Liver (tissue), 9 donors: ENCODE measurements around the gene DNAH6. TPM values are rescaled to one million over a fixed set of nuclear protein-coding genes. Genes with fewer than 3 reads are reported as not detected.

Experiments
- DNase-seq: peaks from one replicate; pipeline ENCODE4 v3.0.0-alpha.2; 2017; ENCODE audit warnings: low spot score
- H3K27ac ChIP-seq, 2 donors: one replicate each; pipeline ENCODE4 v1.7.0; 2013; ENCODE audit warnings: inconsistent platforms in 2 of 2, low read length in 2 of 2, control low read depth in 1 of 2, low read depth in 1 of 2, mild to moderate bottlenecking in 1 of 2
- H3K27me3 ChIP-seq, 4 donors: one replicate each; pipeline versions ENCODE4 v1.6.1 to v1.7.0; 2013; ENCODE audit warnings: low read length in 3 of 4, inconsistent platforms in 1 of 4, mild to moderate bottlenecking in 1 of 4, moderate library complexity in 1 of 4; ENCODE audit not compliant: control insufficient read depth in 4 of 4, insufficient read depth in 4 of 4
- H3K36me3 ChIP-seq, 4 donors: one replicate each; pipeline versions ENCODE4 v1.6.1 to v1.7.0; 2013; ENCODE audit warnings: low read length in 3 of 4, mild to moderate bottlenecking in 3 of 4, low read depth in 1 of 4, moderate library complexity in 1 of 4; ENCODE audit not compliant: control insufficient read depth in 4 of 4, insufficient read depth in 3 of 4
- H3K4me1 ChIP-seq, 4 donors: one replicate each; pipeline versions ENCODE4 v1.6.1 to v1.7.0; 2013; ENCODE audit warnings: low read length in 3 of 4, mild to moderate bottlenecking in 3 of 4, moderate library complexity in 1 of 4; ENCODE audit not compliant: control insufficient read depth in 4 of 4, insufficient read depth in 4 of 4
- H3K4me3 ChIP-seq, 3 donors: one replicate each; pipeline versions ENCODE4 v1.6.1 to v1.7.0; 2013; ENCODE audit warnings: low read length in 3 of 3, control low read depth in 1 of 3, low read depth in 1 of 3, mild to moderate bottlenecking in 1 of 3
- H3K9ac ChIP-seq, 2 donors: one replicate each; pipeline ENCODE4 v1.7.0; 2013; ENCODE audit warnings: low read length in 2 of 2, mild to moderate bottlenecking in 2 of 2, moderate library complexity in 2 of 2, control low read depth in 1 of 2, low read depth in 1 of 2
- H3K9me3 ChIP-seq, 4 donors: one replicate each; pipeline versions ENCODE4 v1.6.1 to v1.7.0; 2013; ENCODE audit warnings: low read length in 3 of 4; ENCODE audit not compliant: control insufficient read depth in 4 of 4
- EGR1 ChIP-seq, 2 donors: IDR thresholded peaks; 2 replicates each; pipeline ENCODE4 v1.6.1; 2016 to 2018; ENCODE audit warnings: antibody characterized with exemption in 2 of 2, low read depth in 2 of 2
- FOXA1 ChIP-seq: IDR thresholded peaks from 2 replicates; pipeline ENCODE4 v1.6.1; 2016; ENCODE audit warnings: antibody characterized with exemption
- FOXA2 ChIP-seq: IDR thresholded peaks from 2 replicates; pipeline ENCODE4 v1.6.1; 2016; ENCODE audit warnings: antibody characterized with exemption
- GABPA ChIP-seq, 2 donors: IDR thresholded peaks in 1 of 2; conservative IDR thresholded peaks in 1 of 2; 2 replicates each; pipeline ENCODE4 v1.6.1; 2016; ENCODE audit warnings: antibody characterized with exemption in 2 of 2, mild to moderate bottlenecking in 1 of 2, moderate library complexity in 1 of 2
- HNF4A ChIP-seq, 2 donors: conservative IDR thresholded peaks; 2 replicates each; pipeline ENCODE4 v1.6.1; 2016; ENCODE audit warnings: antibody characterized with exemption in 2 of 2, mild to moderate bottlenecking in 2 of 2
- HNF4G ChIP-seq: IDR thresholded peaks from 2 replicates; pipeline ENCODE4 v1.6.1; 2016; ENCODE audit warnings: antibody characterized with exemption
- JUND ChIP-seq, 2 donors: IDR thresholded peaks; 2 replicates each; pipeline ENCODE4 v1.6.1; 2016; ENCODE audit warnings: antibody characterized with exemption in 2 of 2
- NR2F2 ChIP-seq: IDR thresholded peaks from 2 replicates; pipeline ENCODE4 v1.6.1; 2016; ENCODE audit warnings: antibody characterized with exemption
- RAD21 ChIP-seq, 2 donors: IDR thresholded peaks; 2 replicates each; pipeline ENCODE4 v1.6.1; 2016; ENCODE audit warnings: antibody characterized with exemption in 2 of 2, mild to moderate bottlenecking in 2 of 2
- RXRA ChIP-seq, 2 donors: IDR thresholded peaks; 2 replicates each; pipeline ENCODE4 v1.6.1; 2017 to 2018; ENCODE audit warnings: antibody characterized with exemption in 2 of 2, mild to moderate bottlenecking in 1 of 2
- SP1 ChIP-seq: IDR thresholded peaks from 2 replicates; pipeline ENCODE4 v1.6.1; 2018; ENCODE audit warnings: antibody characterized with exemption, mild to moderate bottlenecking
- TAF1 ChIP-seq: conservative IDR thresholded peaks from 2 replicates; pipeline ENCODE4 v1.6.1; 2016; ENCODE audit warnings: antibody characterized with exemption, mild to moderate bottlenecking
- WGBS: extraction: QIAGEN DNeasy Blood & Tissue Kit; methylation state at CpG from one replicate; pipeline ENCODE4 v1.1.7; 2013; 5-methylcytosine and 5-hydroxymethylcytosine counted together
- polyA plus RNA-seq, 2 donors: library from polyadenylated mRNA; stranded (reverse) in 1 of 2; unstranded in 1 of 2; fragments of 200-250 nt in 1 of 2; fragments of >200 nt in 1 of 2; fragmentation: Nextera tagmentation in 1 of 2; extraction: Ambion mirVana in 1 of 2; gene quantifications; one replicate each; pipeline versions ENCODE4 v1.2.1 to v1.2.3, GENCODE V29; 2013 to 2015
- total RNA-seq, 2 donors: library from RNA; depleted of rRNA; stranded (reverse); fragments of >200 nt; gene quantifications; one replicate each; pipeline ENCODE4 v1.2.3, GENCODE V29; 2014
- TF ChIP-seq, protein P1 (sequence below): IDR thresholded peaks from 2 replicates; pipeline ENCODE4 v1.6.1; 2016; ENCODE audit warnings: antibody characterized with exemption
- TF ChIP-seq, protein P2 (sequence below): IDR thresholded peaks from 2 replicates; pipeline ENCODE4 v1.6.1; 2016; ENCODE audit warnings: antibody characterized with exemption, mild to moderate bottlenecking
- TF ChIP-seq, protein P3 (sequence below): IDR thresholded peaks from 2 replicates; pipeline ENCODE4 v1.6.1; 2016; ENCODE audit warnings: antibody characterized with exemption
- TF ChIP-seq, protein P4 (sequence below): fragments of 150-350 bp; IDR thresholded peaks from 2 replicates; pipeline ENCODE4 v1.5.1; 2017; ENCODE audit warnings: improper control_type of control experiment, low read depth, low read length; ENCODE audit not compliant: missing input control
- donor health status: healthy.
- donor health status: healthy.
- donor health status: healthy.
- donor health status: healthy.
- donor health status: healthy.

Gene DNAH6
- total and polyA plus RNA-seq, 4 donors = 0.32 to 1.6 (median 0.59) TPM

DNA sequence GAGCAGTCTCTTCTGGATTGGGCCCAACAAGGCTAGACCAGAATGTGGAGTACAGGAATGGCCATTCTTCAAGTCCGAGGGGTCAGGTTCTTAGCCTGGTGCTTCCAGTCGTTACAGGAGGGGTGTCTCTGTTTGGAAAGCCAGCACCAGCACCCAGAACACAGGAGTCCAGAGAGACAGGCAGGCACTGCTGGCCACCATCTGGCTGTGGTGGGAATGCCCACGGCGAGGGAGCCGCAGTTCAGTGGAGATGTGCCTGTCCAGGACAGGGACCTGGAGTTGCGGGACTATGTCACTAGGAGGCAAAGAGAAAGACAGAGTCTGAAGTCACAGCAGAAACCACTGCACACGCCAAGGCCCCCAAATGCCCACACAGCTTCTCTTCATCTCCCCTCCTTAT, 305.5 kb downstream of the DNAH6 start:
- Histone ChIP-seq H3K9ac (no peak overlapping the region), H3K36me3 (no peaks in the 10 kb centered on the region), H3K27ac (no peak overlapping the region), H3K4me3 (no peak overlapping the region), H3K27me3 (no peaks in the 10 kb centered on the region), H3K9me3 (no peaks in the 10 kb centered on the region), H3K4me1 (no peaks in the 10 kb centered on the region)
- no peak for DNase-seq
- TF ChIP-seq FOXA1 (no peak), NR2F2 (no peak), RXRA (IDR thresholded peaks at IDR 0.05) (no peak), EGR1 (IDR thresholded peaks at IDR 0.05; ENCODE audit: low read depth in 2 of 2) (no peak), GABPA (IDR thresholded peaks at IDR 0.05 in 1 of 2, conservative IDR thresholded peaks at IDR 0.05 in 1 of 2) (no peak), HNF4G (no peak), FOXA2 (no peak), RAD21 (IDR thresholded peaks at IDR 0.05) (no peak), SP1 (no peak), HNF4A (conservative IDR thresholded peaks at IDR 0.05) (no peak), TAF1 (no peak), JUND (IDR thresholded peaks at IDR 0.05) (no peak)
- TF ChIP-seq, protein P1, sequence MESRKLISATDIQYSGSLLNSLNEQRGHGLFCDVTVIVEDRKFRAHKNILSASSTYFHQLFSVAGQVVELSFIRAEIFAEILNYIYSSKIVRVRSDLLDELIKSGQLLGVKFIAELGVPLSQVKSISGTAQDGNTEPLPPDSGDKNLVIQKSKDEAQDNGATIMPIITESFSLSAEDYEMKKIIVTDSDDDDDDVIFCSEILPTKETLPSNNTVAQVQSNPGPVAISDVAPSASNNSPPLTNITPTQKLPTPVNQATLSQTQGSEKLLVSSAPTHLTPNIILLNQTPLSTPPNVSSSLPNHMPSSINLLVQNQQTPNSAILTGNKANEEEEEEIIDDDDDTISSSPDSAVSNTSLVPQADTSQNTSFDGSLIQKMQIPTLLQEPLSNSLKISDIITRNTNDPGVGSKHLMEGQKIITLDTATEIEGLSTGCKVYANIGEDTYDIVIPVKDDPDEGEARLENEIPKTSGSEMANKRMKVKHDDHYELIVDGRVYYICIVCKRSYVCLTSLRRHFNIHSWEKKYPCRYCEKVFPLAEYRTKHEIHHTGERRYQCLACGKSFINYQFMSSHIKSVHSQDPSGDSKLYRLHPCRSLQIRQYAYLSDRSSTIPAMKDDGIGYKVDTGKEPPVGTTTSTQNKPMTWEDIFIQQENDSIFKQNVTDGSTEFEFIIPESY = no peak
- TF ChIP-seq, protein P2, sequence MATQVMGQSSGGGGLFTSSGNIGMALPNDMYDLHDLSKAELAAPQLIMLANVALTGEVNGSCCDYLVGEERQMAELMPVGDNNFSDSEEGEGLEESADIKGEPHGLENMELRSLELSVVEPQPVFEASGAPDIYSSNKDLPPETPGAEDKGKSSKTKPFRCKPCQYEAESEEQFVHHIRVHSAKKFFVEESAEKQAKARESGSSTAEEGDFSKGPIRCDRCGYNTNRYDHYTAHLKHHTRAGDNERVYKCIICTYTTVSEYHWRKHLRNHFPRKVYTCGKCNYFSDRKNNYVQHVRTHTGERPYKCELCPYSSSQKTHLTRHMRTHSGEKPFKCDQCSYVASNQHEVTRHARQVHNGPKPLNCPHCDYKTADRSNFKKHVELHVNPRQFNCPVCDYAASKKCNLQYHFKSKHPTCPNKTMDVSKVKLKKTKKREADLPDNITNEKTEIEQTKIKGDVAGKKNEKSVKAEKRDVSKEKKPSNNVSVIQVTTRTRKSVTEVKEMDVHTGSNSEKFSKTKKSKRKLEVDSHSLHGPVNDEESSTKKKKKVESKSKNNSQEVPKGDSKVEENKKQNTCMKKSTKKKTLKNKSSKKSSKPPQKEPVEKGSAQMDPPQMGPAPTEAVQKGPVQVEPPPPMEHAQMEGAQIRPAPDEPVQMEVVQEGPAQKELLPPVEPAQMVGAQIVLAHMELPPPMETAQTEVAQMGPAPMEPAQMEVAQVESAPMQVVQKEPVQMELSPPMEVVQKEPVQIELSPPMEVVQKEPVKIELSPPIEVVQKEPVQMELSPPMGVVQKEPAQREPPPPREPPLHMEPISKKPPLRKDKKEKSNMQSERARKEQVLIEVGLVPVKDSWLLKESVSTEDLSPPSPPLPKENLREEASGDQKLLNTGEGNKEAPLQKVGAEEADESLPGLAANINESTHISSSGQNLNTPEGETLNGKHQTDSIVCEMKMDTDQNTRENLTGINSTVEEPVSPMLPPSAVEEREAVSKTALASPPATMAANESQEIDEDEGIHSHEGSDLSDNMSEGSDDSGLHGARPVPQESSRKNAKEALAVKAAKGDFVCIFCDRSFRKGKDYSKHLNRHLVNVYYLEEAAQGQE = no peak
- TF ChIP-seq, protein P3, sequence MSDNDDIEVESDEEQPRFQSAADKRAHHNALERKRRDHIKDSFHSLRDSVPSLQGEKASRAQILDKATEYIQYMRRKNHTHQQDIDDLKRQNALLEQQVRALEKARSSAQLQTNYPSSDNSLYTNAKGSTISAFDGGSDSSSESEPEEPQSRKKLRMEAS = no peak
- TF ChIP-seq, protein P4, sequence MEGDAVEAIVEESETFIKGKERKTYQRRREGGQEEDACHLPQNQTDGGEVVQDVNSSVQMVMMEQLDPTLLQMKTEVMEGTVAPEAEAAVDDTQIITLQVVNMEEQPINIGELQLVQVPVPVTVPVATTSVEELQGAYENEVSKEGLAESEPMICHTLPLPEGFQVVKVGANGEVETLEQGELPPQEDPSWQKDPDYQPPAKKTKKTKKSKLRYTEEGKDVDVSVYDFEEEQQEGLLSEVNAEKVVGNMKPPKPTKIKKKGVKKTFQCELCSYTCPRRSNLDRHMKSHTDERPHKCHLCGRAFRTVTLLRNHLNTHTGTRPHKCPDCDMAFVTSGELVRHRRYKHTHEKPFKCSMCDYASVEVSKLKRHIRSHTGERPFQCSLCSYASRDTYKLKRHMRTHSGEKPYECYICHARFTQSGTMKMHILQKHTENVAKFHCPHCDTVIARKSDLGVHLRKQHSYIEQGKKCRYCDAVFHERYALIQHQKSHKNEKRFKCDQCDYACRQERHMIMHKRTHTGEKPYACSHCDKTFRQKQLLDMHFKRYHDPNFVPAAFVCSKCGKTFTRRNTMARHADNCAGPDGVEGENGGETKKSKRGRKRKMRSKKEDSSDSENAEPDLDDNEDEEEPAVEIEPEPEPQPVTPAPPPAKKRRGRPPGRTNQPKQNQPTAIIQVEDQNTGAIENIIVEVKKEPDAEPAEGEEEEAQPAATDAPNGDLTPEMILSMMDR = no peak
- WGBS = 95% methylated on average over 7 of the region's 7 CpGs

DNA sequence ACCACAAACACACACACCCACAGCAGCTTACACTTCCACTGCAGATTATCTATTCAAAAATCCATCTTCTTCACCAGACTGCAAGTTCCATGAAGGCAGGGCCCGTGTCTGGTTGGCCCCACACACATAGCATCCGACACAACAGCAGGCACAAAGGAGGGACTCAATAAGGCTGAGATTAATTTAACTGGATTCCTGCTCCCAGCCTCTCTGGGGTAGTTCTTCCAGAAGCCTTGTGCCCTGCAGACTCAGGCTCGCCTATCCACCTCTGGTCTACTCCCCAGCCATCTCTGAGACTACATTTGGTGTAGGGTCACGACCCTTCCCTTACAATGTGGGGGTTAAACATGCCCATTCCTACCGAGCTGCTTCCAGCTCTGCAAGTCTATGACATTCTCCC, 306.9 kb downstream of the DNAH6 start:
- Histone ChIP-seq H3K4me3 (no peak overlapping the region), H3K9ac (no peak overlapping the region), H3K27ac (no peak overlapping the region), H3K9me3 (no peaks in the 10 kb centered on the region), H3K27me3 (no peaks in the 10 kb centered on the region), H3K36me3 (no peaks in the 10 kb centered on the region), H3K4me1 (no peaks in the 10 kb centered on the region)
- WGBS = 89% methylated on average over 5 of the region's 5 CpGs
- no peak for DNase-seq
- TF ChIP-seq, protein P4 = no peak
